Liver (tissue), 9 donors: ENCODE data around the gene ST8SIA1. TPM values are rescaled to one million over a fixed set of nuclear protein-coding genes. Genes with fewer than 3 reads are reported as not detected.

Source experiments
- DNase-seq: peaks from one replicate; pipeline ENCODE4 v3.0.0-alpha.2; 2017; ENCODE audit warnings: low spot score
- H3K27ac ChIP-seq, 2 donors: one replicate each; pipeline ENCODE4 v1.7.0; 2013; ENCODE audit warnings: inconsistent platforms in 2 of 2, low read length in 2 of 2, control low read depth in 1 of 2, low read depth in 1 of 2, mild to moderate bottlenecking in 1 of 2
- H3K27me3 ChIP-seq, 4 donors: one replicate each; pipeline versions ENCODE4 v1.6.1 to v1.7.0; 2013; ENCODE audit warnings: low read length in 3 of 4, inconsistent platforms in 1 of 4, mild to moderate bottlenecking in 1 of 4, moderate library complexity in 1 of 4; ENCODE audit not compliant: control insufficient read depth in 4 of 4, insufficient read depth in 4 of 4
- H3K36me3 ChIP-seq, 4 donors: one replicate each; pipeline versions ENCODE4 v1.6.1 to v1.7.0; 2013; ENCODE audit warnings: low read length in 3 of 4, mild to moderate bottlenecking in 3 of 4, low read depth in 1 of 4, moderate library complexity in 1 of 4; ENCODE audit not compliant: control insufficient read depth in 4 of 4, insufficient read depth in 3 of 4
- H3K4me1 ChIP-seq, 4 donors: one replicate each; pipeline versions ENCODE4 v1.6.1 to v1.7.0; 2013; ENCODE audit warnings: low read length in 3 of 4, mild to moderate bottlenecking in 3 of 4, moderate library complexity in 1 of 4; ENCODE audit not compliant: control insufficient read depth in 4 of 4, insufficient read depth in 4 of 4
- H3K4me3 ChIP-seq, 3 donors: one replicate each; pipeline versions ENCODE4 v1.6.1 to v1.7.0; 2013; ENCODE audit warnings: low read length in 3 of 3, control low read depth in 1 of 3, low read depth in 1 of 3, mild to moderate bottlenecking in 1 of 3
- H3K9ac ChIP-seq, 2 donors: one replicate each; pipeline ENCODE4 v1.7.0; 2013; ENCODE audit warnings: low read length in 2 of 2, mild to moderate bottlenecking in 2 of 2, moderate library complexity in 2 of 2, control low read depth in 1 of 2, low read depth in 1 of 2
- H3K9me3 ChIP-seq, 4 donors: one replicate each; pipeline versions ENCODE4 v1.6.1 to v1.7.0; 2013; ENCODE audit warnings: low read length in 3 of 4; ENCODE audit not compliant: control insufficient read depth in 4 of 4
- EGR1 ChIP-seq, 2 donors: IDR thresholded peaks; 2 replicates each; pipeline ENCODE4 v1.6.1; 2016 to 2018; ENCODE audit warnings: antibody characterized with exemption in 2 of 2, low read depth in 2 of 2
- FOXA1 ChIP-seq: IDR thresholded peaks from 2 replicates; pipeline ENCODE4 v1.6.1; 2016; ENCODE audit warnings: antibody characterized with exemption
- FOXA2 ChIP-seq: IDR thresholded peaks from 2 replicates; pipeline ENCODE4 v1.6.1; 2016; ENCODE audit warnings: antibody characterized with exemption
- GABPA ChIP-seq, 2 donors: IDR thresholded peaks in 1 of 2; conservative IDR thresholded peaks in 1 of 2; 2 replicates each; pipeline ENCODE4 v1.6.1; 2016; ENCODE audit warnings: antibody characterized with exemption in 2 of 2, mild to moderate bottlenecking in 1 of 2, moderate library complexity in 1 of 2
- HNF4A ChIP-seq, 2 donors: conservative IDR thresholded peaks; 2 replicates each; pipeline ENCODE4 v1.6.1; 2016; ENCODE audit warnings: antibody characterized with exemption in 2 of 2, mild to moderate bottlenecking in 2 of 2
- HNF4G ChIP-seq: IDR thresholded peaks from 2 replicates; pipeline ENCODE4 v1.6.1; 2016; ENCODE audit warnings: antibody characterized with exemption
- JUND ChIP-seq, 2 donors: IDR thresholded peaks; 2 replicates each; pipeline ENCODE4 v1.6.1; 2016; ENCODE audit warnings: antibody characterized with exemption in 2 of 2
- NR2F2 ChIP-seq: IDR thresholded peaks from 2 replicates; pipeline ENCODE4 v1.6.1; 2016; ENCODE audit warnings: antibody characterized with exemption
- RAD21 ChIP-seq, 2 donors: IDR thresholded peaks; 2 replicates each; pipeline ENCODE4 v1.6.1; 2016; ENCODE audit warnings: antibody characterized with exemption in 2 of 2, mild to moderate bottlenecking in 2 of 2
- RXRA ChIP-seq, 2 donors: IDR thresholded peaks; 2 replicates each; pipeline ENCODE4 v1.6.1; 2017 to 2018; ENCODE audit warnings: antibody characterized with exemption in 2 of 2, mild to moderate bottlenecking in 1 of 2
- SP1 ChIP-seq: IDR thresholded peaks from 2 replicates; pipeline ENCODE4 v1.6.1; 2018; ENCODE audit warnings: antibody characterized with exemption, mild to moderate bottlenecking
- TAF1 ChIP-seq: conservative IDR thresholded peaks from 2 replicates; pipeline ENCODE4 v1.6.1; 2016; ENCODE audit warnings: antibody characterized with exemption, mild to moderate bottlenecking
- YY1 ChIP-seq: IDR thresholded peaks from 2 replicates; pipeline ENCODE4 v1.6.1; 2016; ENCODE audit warnings: antibody characterized with exemption, mild to moderate bottlenecking
- WGBS: extraction: QIAGEN DNeasy Blood & Tissue Kit; methylation state at CpG from one replicate; pipeline ENCODE4 v1.1.7; 2013; 5-methylcytosine and 5-hydroxymethylcytosine counted together
- polyA plus RNA-seq, 2 donors: library from polyadenylated mRNA; stranded (reverse) in 1 of 2; unstranded in 1 of 2; fragments of 200-250 nt in 1 of 2; fragments of >200 nt in 1 of 2; fragmentation: Nextera tagmentation in 1 of 2; extraction: Ambion mirVana in 1 of 2; gene quantifications; one replicate each; pipeline versions ENCODE4 v1.2.1 to v1.2.3, GENCODE V29; 2013 to 2015
- total RNA-seq, 2 donors: library from RNA; depleted of rRNA; stranded (reverse); fragments of >200 nt; gene quantifications; one replicate each; pipeline ENCODE4 v1.2.3, GENCODE V29; 2014
- TF ChIP-seq, protein P1 (sequence below): fragments of 150-350 bp; IDR thresholded peaks from 2 replicates; pipeline ENCODE4 v1.5.1; 2017; ENCODE audit warnings: improper control_type of control experiment, low read depth, low read length; ENCODE audit not compliant: missing input control
- TF ChIP-seq, protein P2 (sequence below): IDR thresholded peaks from 2 replicates; pipeline ENCODE4 v1.6.1; 2016; ENCODE audit warnings: antibody characterized with exemption
- TF ChIP-seq, protein P3 (sequence below): IDR thresholded peaks from 2 replicates; pipeline ENCODE4 v1.6.1; 2016; ENCODE audit warnings: antibody characterized with exemption
- TF ChIP-seq, protein P4 (sequence below): IDR thresholded peaks from 2 replicates; pipeline ENCODE4 v1.6.1; 2016; ENCODE audit warnings: antibody characterized with exemption, mild to moderate bottlenecking
- TF ChIP-seq, protein P5 (sequence below): IDR thresholded peaks from 2 replicates; pipeline ENCODE4 v1.6.1; 2016; ENCODE audit warnings: antibody characterized with exemption
- donor health status: healthy.
- donor health status: healthy.
- donor health status: healthy.
- donor health status: healthy.
- donor health status: healthy.

Gene ST8SIA1
- total and polyA plus RNA-seq, 4 donors = 0.02 to 1.0 (median 0.17) TPM; not detected in 1

DNA sequence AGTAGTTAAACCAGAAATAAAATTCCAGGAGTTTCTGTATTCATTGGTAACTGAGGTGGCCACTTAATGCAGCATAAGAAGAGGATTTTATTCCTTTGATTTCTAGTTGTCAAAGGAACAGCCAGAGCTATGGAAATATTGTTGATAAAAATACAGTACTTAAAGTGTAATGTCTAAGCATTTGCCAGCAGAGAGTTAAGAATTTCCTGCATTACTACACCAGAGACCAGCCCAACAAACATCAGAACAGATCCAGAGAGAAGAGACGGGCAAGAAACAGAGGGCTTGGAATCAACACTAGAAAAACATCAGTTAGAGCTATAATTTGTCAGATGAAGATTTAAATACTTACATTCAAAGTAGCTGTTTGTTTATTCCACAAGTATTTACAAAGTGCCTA lies 77.9 kb downstream of the ST8SIA1 start:
- TF ChIP-seq NR2F2 = no peak
- TF ChIP-seq, protein P1, sequence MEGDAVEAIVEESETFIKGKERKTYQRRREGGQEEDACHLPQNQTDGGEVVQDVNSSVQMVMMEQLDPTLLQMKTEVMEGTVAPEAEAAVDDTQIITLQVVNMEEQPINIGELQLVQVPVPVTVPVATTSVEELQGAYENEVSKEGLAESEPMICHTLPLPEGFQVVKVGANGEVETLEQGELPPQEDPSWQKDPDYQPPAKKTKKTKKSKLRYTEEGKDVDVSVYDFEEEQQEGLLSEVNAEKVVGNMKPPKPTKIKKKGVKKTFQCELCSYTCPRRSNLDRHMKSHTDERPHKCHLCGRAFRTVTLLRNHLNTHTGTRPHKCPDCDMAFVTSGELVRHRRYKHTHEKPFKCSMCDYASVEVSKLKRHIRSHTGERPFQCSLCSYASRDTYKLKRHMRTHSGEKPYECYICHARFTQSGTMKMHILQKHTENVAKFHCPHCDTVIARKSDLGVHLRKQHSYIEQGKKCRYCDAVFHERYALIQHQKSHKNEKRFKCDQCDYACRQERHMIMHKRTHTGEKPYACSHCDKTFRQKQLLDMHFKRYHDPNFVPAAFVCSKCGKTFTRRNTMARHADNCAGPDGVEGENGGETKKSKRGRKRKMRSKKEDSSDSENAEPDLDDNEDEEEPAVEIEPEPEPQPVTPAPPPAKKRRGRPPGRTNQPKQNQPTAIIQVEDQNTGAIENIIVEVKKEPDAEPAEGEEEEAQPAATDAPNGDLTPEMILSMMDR = no peak
- TF ChIP-seq SP1 = no peak
- no peak for TF ChIP-seq FOXA1
- TF ChIP-seq EGR1 (IDR thresholded peaks at IDR 0.05; ENCODE audit: low read depth in 2 of 2) = no peak
- no peak for TF ChIP-seq GABPA (IDR thresholded peaks at IDR 0.05 in 1 of 2, conservative IDR thresholded peaks at IDR 0.05 in 1 of 2)
- no peak for TF ChIP-seq FOXA2
- TF ChIP-seq HNF4A (conservative IDR thresholded peaks at IDR 0.05) = no peak
- TF ChIP-seq, protein P2, sequence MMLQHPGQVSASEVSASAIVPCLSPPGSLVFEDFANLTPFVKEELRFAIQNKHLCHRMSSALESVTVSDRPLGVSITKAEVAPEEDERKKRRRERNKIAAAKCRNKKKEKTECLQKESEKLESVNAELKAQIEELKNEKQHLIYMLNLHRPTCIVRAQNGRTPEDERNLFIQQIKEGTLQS = no peak
- TF ChIP-seq JUND (IDR thresholded peaks at IDR 0.05) = no peak
- TF ChIP-seq, protein P3, sequence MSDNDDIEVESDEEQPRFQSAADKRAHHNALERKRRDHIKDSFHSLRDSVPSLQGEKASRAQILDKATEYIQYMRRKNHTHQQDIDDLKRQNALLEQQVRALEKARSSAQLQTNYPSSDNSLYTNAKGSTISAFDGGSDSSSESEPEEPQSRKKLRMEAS = no peak
- TF ChIP-seq TAF1 = no peak
- no peak for TF ChIP-seq RAD21 (IDR thresholded peaks at IDR 0.05)
- TF ChIP-seq, protein P4, sequence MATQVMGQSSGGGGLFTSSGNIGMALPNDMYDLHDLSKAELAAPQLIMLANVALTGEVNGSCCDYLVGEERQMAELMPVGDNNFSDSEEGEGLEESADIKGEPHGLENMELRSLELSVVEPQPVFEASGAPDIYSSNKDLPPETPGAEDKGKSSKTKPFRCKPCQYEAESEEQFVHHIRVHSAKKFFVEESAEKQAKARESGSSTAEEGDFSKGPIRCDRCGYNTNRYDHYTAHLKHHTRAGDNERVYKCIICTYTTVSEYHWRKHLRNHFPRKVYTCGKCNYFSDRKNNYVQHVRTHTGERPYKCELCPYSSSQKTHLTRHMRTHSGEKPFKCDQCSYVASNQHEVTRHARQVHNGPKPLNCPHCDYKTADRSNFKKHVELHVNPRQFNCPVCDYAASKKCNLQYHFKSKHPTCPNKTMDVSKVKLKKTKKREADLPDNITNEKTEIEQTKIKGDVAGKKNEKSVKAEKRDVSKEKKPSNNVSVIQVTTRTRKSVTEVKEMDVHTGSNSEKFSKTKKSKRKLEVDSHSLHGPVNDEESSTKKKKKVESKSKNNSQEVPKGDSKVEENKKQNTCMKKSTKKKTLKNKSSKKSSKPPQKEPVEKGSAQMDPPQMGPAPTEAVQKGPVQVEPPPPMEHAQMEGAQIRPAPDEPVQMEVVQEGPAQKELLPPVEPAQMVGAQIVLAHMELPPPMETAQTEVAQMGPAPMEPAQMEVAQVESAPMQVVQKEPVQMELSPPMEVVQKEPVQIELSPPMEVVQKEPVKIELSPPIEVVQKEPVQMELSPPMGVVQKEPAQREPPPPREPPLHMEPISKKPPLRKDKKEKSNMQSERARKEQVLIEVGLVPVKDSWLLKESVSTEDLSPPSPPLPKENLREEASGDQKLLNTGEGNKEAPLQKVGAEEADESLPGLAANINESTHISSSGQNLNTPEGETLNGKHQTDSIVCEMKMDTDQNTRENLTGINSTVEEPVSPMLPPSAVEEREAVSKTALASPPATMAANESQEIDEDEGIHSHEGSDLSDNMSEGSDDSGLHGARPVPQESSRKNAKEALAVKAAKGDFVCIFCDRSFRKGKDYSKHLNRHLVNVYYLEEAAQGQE = no peak
- no peak for TF ChIP-seq HNF4G
- TF ChIP-seq YY1 = no peak
- TF ChIP-seq, protein P5, sequence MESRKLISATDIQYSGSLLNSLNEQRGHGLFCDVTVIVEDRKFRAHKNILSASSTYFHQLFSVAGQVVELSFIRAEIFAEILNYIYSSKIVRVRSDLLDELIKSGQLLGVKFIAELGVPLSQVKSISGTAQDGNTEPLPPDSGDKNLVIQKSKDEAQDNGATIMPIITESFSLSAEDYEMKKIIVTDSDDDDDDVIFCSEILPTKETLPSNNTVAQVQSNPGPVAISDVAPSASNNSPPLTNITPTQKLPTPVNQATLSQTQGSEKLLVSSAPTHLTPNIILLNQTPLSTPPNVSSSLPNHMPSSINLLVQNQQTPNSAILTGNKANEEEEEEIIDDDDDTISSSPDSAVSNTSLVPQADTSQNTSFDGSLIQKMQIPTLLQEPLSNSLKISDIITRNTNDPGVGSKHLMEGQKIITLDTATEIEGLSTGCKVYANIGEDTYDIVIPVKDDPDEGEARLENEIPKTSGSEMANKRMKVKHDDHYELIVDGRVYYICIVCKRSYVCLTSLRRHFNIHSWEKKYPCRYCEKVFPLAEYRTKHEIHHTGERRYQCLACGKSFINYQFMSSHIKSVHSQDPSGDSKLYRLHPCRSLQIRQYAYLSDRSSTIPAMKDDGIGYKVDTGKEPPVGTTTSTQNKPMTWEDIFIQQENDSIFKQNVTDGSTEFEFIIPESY = no peak
- no peak for TF ChIP-seq RXRA (IDR thresholded peaks at IDR 0.05)
- no peak for DNase-seq
- Histone ChIP-seq H3K4me3 (no peak overlapping the region), H3K9ac (no peak overlapping the region), H3K4me1 (no peaks in the 10 kb centered on the region), H3K36me3 (no peaks in the 10 kb centered on the region), H3K27ac (no peak overlapping the region), H3K9me3 (no peaks in the 10 kb centered on the region), H3K27me3 (no peaks in the 10 kb centered on the region)
- WGBS = 74% methylated on average over 1 of the region's 1 CpG
